Lung (tissue), 12 donors: ENCODE results near the gene DDX49. TPM values are rescaled to one million over a fixed set of nuclear protein-coding genes. Genes with fewer than 3 reads are reported as not detected.

Experiments used
- ATAC-seq: fragments of 200-7000 bp; cut with Tn5 transposase; one replicate; pipeline ENCODE4 v1.9.1; 2020; ENCODE audit warnings: moderate number of reproducible peaks; ENCODE audit not compliant: insufficient read depth, low FRiP score
- DNase-seq, 3 donors: peaks; one replicate each; pipeline ENCODE4 v3.0.0-alpha.2; 2013 to 2017
- H3K27ac ChIP-seq, 2 donors: one replicate each; pipeline ENCODE4 v1.5.1; 2013; ENCODE audit warnings: mild to moderate bottlenecking in 2 of 2, moderate library complexity in 2 of 2, control low read depth in 1 of 2, inconsistent platforms in 1 of 2, low read depth in 1 of 2, low read length in 1 of 2
- H3K27me3 ChIP-seq, 3 donors: one replicate each; pipeline ENCODE4 v1.5.1; 2013; ENCODE audit warnings: low read length in 2 of 3; ENCODE audit not compliant: control insufficient read depth in 3 of 3, insufficient read depth in 3 of 3
- H3K36me3 ChIP-seq, 4 donors: one replicate each; pipeline ENCODE4 v1.5.1; 2013; ENCODE audit warnings: low read length in 4 of 4, mild to moderate bottlenecking in 1 of 4, moderate library complexity in 1 of 4; ENCODE audit not compliant: control insufficient read depth in 4 of 4, insufficient read depth in 4 of 4
- H3K4me1 ChIP-seq, 5 donors: one replicate each; pipeline ENCODE4 v1.5.1; 2013; ENCODE audit warnings: low read length in 5 of 5, mild to moderate bottlenecking in 2 of 5, moderate library complexity in 1 of 5; ENCODE audit not compliant: control insufficient read depth in 5 of 5, insufficient read depth in 5 of 5
- H3K4me3 ChIP-seq: one replicate; pipeline ENCODE4 v1.5.1; 2013; ENCODE audit warnings: mild to moderate bottlenecking, control low read depth, moderate library complexity
- H3K9ac ChIP-seq, 2 donors: one replicate each; pipeline ENCODE4 v1.5.1; 2013; ENCODE audit warnings: low read length in 2 of 2, control low read depth in 1 of 2; ENCODE audit not compliant: insufficient read depth in 1 of 2
- H3K9me3 ChIP-seq, 4 donors: one replicate each; pipeline ENCODE4 v1.5.1; 2013; ENCODE audit warnings: low read length in 3 of 4, mild to moderate bottlenecking in 1 of 4, moderate library complexity in 1 of 4; ENCODE audit not compliant: control insufficient read depth in 4 of 4, insufficient read depth in 3 of 4
- CTCF ChIP-seq: IDR thresholded peaks from 2 replicates; pipeline ENCODE4 v1.5.1; 2012; ENCODE audit warnings: mild to moderate bottlenecking; ENCODE audit errors: control extremely low read depth, extremely low read depth
- WGBS, 2 donors: extraction: QIAGEN DNeasy Blood & Tissue Kit; methylation state at CpG; one replicate each; pipeline ENCODE4 v1.1.7; 2013; 5-methylcytosine and 5-hydroxymethylcytosine counted together
- polyA plus RNA-seq, 2 donors: library from polyadenylated mRNA; stranded (reverse); fragments of 200-250 nt; gene quantifications; one replicate each; pipeline ENCODE4 v1.2.1, GENCODE V29; 2013
- total RNA-seq, 2 donors: library from RNA; depleted of rRNA in 1 of 2; stranded (reverse); fragments of >200 nt in 1 of 2; gene quantifications; one replicate each; pipeline ENCODE4 v1.2.1, GENCODE V29; 2014 to 2021
- donor health status: control.
- donor health status: control.
- donor health status: Bipolar disorder and iron deficiency.
- donor health status: healthy.
- donor health status: DM: yes; HTN: yes; CAD: no.

Gene DDX49
- total and polyA plus RNA-seq, 4 donors = 32.2 to 69.1 (median 56.2) TPM

- peak; percentile 83 for ATAC-seq
- no peaks in the 10 kb centered on the region for H3K9me3 ChIP-seq
- H3K27ac ChIP-seq = peak within 1 kb of the TSS; percentile 4 to 52
- peak within 1 kb of the TSS; percentile 63 for H3K4me3 ChIP-seq
- no peaks in the 10 kb centered on the region for H3K27me3 ChIP-seq
- peaks cover 0 to 3% (median 1%) of the 10 kb centered on the region in 4 donors for H3K36me3 ChIP-seq
- 1% methylated on average over 57 to 81 of the region's 81 CpGs for WGBS, 2 donors
- TF ChIP-seq CTCF = no peak
- H3K9ac ChIP-seq = peak within 1 kb of the TSS; percentile 25 to 34
- peak; percentile 77 to 86 (median 80) for DNase-seq
- H3K4me1 ChIP-seq = peaks cover 0 to 12% (median 4%) of the 10 kb centered on the region in 5 donors
These were observed 21.5 kb downstream of the DDX49 start, which contains the start of gene HOMER3 for GRCh38 chr19:18940769-18941627. Gene HOMER3, minus strand, starts transcription at chr19:18941217. Its CDS starts 2,235 bp downstream, at chr19:18938982.

- H3K36me3 ChIP-seq = peaks cover 0 to 3% (median 1%) of the 10 kb centered on the region in 4 donors
- no peak for TF ChIP-seq CTCF
- H3K27ac ChIP-seq = peak overlapping the region in 1 of 2 donors; percentile 30
- peak overlapping the region in 1 of 2 donors; percentile 34 for H3K9ac ChIP-seq
- no peak for ATAC-seq
- H3K9me3 ChIP-seq = no peaks in the 10 kb centered on the region
- peaks cover 0 to 12% (median 4%) of the 10 kb centered on the region in 5 donors for H3K4me1 ChIP-seq
- H3K4me3 ChIP-seq = no peak overlapping the region
- 56 to 59% methylated on average over 18 of the region's 18 CpGs for WGBS, 2 donors
- no peaks in the 10 kb centered on the region for H3K27me3 ChIP-seq
- peak in 1 of 3 donors; percentile 16 for DNase-seq
These were observed 22.3 kb downstream of the DDX49 start for GRCh38 chr19:18941628-18942354.

- DNase-seq (no peak), ATAC-seq (no peak)
- no peak overlapping the region for H3K4me3 ChIP-seq
- no peaks in the 10 kb centered on the region for H3K9me3 ChIP-seq
- 90 to 91% methylated on average over 6 of the region's 6 CpGs for WGBS, 2 donors
- TF ChIP-seq CTCF = no peak
- no peak overlapping the region for H3K27ac ChIP-seq
- peaks cover 0 to 12% (median 4%) of the 10 kb centered on the region in 5 donors for H3K4me1 ChIP-seq
- peaks cover 0 to 3% (median under 1%) of the 10 kb centered on the region in 4 donors for H3K36me3 ChIP-seq
- no peak overlapping the region for H3K9ac ChIP-seq
- H3K27me3 ChIP-seq = no peaks in the 10 kb centered on the region
These were observed 23.2 kb downstream of the DDX49 start for GRCh38 chr19:18942692-18943091.
